HepG2 (cell line): Measurements from ENCODE around the gene VPREB1. TPM values are rescaled to one million over a fixed set of nuclear protein-coding genes. Genes with fewer than 3 reads are reported as not detected.
"Not testable (repeated sequence)": the region's sequence is repeated elsewhere in the genome, so short reads cannot be mapped to it uniquely, and the experiment has no call there.

Source experiments
- ATAC-seq: fragments of 200-7000 bp; cut with Tn5 transposase; 3 replicates; pipeline ENCODE4 v1.9.1; 2020; ENCODE audit warnings: mild to moderate bottlenecking, moderate library complexity
- BruUV-seq: library from RNA; stranded (reverse); fragments of 400-500 nt; replicated peaks from 2 replicates; lab custom pipeline; 2021; lab: Mats Ljungman, UMichigan
- CTCF ChIA-PET: fragments of 300-600 bp; formaldehyde crosslinking; extraction: SDS; loops from one replicate; lab custom pipeline; 2021; ENCODE audit warnings: low total read pairs, inconsistent platforms, low intra/inter-chr PET ratio; lab: Yijun Ruan, JAX
- POLR2A ChIA-PET: fragments of 350-600 bp; sonication (Branson Sonifier 250); formaldehyde crosslinking; loops from one replicate; lab custom pipeline; 2020; ENCODE audit warnings: antibody characterized with exemption, inconsistent platforms; lab: Yijun Ruan, JAX
- DNase-seq: peaks from one replicate; pipeline ENCODE4 v3.0.0-alpha.2; 2015; ENCODE audit warnings: low spot score
- FAIRE-seq: peaks from 3 replicates; lab custom pipeline; 2011; peaks lifted over from hg19 to GRCh38; lab: Jason Lieb, UNC
- H2AFZ ChIP-seq: one replicate; pipeline ENCODE4 v1.6.1; 2011; ENCODE audit warnings: low read length, inconsistent platforms
- H3K27ac ChIP-seq: fragments of 300-600 bp; 3 replicates; pipeline ENCODE4 v1.8.0; 2011; ENCODE audit warnings: mixed run types, mild to moderate bottlenecking, mixed read lengths, low read length, inconsistent platforms; ENCODE audit not compliant: insufficient read depth; ENCODE audit errors: extremely low read length
- H3K27me3 ChIP-seq, 2 experiments: fragments of 200-600 bp in 1 of 2; 2 replicates in 1 of 2; 3 replicates in 1 of 2; pipeline versions ENCODE4 v1.6.0 to v1.8.0; 2011; ENCODE audit warnings: low read length in 2 of 2, mild to moderate bottlenecking in 2 of 2, moderate library complexity in 2 of 2, inconsistent platforms in 1 of 2; ENCODE audit not compliant: insufficient read depth in 2 of 2, control insufficient read depth in 1 of 2
- H3K36me3 ChIP-seq, 2 experiments: fragments of 200-600 bp in 1 of 2; replicated peaks in 1 of 2; 2 replicates in 1 of 2; 3 replicates in 1 of 2; pipeline versions ENCODE4 v1.5.1 to v1.8.0; 2011; ENCODE audit warnings: low read length in 2 of 2, inconsistent platforms in 1 of 2; ENCODE audit not compliant: insufficient read depth in 2 of 2, control insufficient read depth in 1 of 2
- H3K4me1 ChIP-seq: 2 replicates; pipeline ENCODE4 v1.5.1; 2012; ENCODE audit warnings: low read length, inconsistent platforms; ENCODE audit not compliant: insufficient read depth
- H3K4me2 ChIP-seq: 2 replicates; pipeline ENCODE4 v1.6.0; 2011; ENCODE audit warnings: low read depth, low read length, inconsistent platforms
- H3K4me3 ChIP-seq, 3 experiments: fragments of 200-600 bp in 1 of 3; sonication (generic), shearing (Covaris generic) in 1 of 3; replicated peaks in 1 of 3; 2 replicates each; pipeline ENCODE4 v1.5.1; 2011 to 2016; ENCODE audit warnings: low read length in 3 of 3, inconsistent platforms in 2 of 3, low read depth in 2 of 3, mild to moderate bottlenecking in 2 of 3, control low read depth in 1 of 3, mixed read lengths in 1 of 3; ENCODE audit not compliant: insufficient read depth in 1 of 3
- H3K79me2 ChIP-seq: one replicate; pipeline ENCODE4 v1.6.1; 2011; ENCODE audit warnings: low read length, inconsistent platforms; ENCODE audit not compliant: insufficient read depth
- H3K9ac ChIP-seq: 2 replicates; pipeline ENCODE4 v1.6.0; 2011; ENCODE audit warnings: mild to moderate bottlenecking, low read depth, low read length, inconsistent platforms; ENCODE audit not compliant: insufficient read depth
- H3K9me3 ChIP-seq: 2 replicates; pipeline ENCODE4 v1.5.1; 2012; ENCODE audit warnings: mild to moderate bottlenecking, low read length
- H4K20me1 ChIP-seq: 2 replicates; pipeline ENCODE4 v1.6.0; 2011; ENCODE audit warnings: inconsistent platforms, mild to moderate bottlenecking, low read length, moderate library complexity; ENCODE audit not compliant: insufficient read depth
- WGBS: methylation state at CpG from one replicate; pipeline ENCODE4 v1.1.6; 2017; ENCODE audit warnings: low lambda C conversion rate; 5-methylcytosine and 5-hydroxymethylcytosine counted together
- in situ Hi-C: cut with HindIII; loops from 2 replicates; pipeline ENCODE4 v1.10.0; 2017; ENCODE audit warnings: low pct_unique_long_range_greater_than_20kb; ENCODE audit not compliant: extremely low pct_ligation_motif_present
- intact Hi-C: fragments of 100-400 bp; cut with micrococcal nuclease; formaldehyde crosslinking; loops from one replicate; pipeline ENCODE4 v1.10.0; 2022; ENCODE audit not compliant: unreplicated experiment
- polyA plus RNA-seq, 8 experiments: library from polyadenylated mRNA; depleted of rRNA in 3 of 8; stranded (reverse) in 7 of 8; unstranded in 1 of 8; fragments of >200 nt; fragmentation: Illumina TruSeq in 4 of 8; extraction: Trizol in 4 of 8; gene quantifications; 2 replicates each; pipeline versions ENCODE4 v1.2.1 to v1.2.3, GENCODE V29; 2011 to 2016; ENCODE audit warnings: low read depth in 4 of 8, missing spikeins in 1 of 8, mixed read lengths in 1 of 8; ENCODE audit not compliant: insufficient read depth in 1 of 8
- total RNA-seq, 5 experiments: library from RNA; depleted of rRNA; stranded (reverse); fragments of >200 nt; fragmentation: Illumina TruSeq; extraction: Trizol; gene quantifications; 2 replicates each; pipeline ENCODE4 v1.2.3, GENCODE V29; 2016; ENCODE audit warnings: low read depth in 1 of 5

VPREB1 gene
- total and polyA plus RNA-seq, 2 of the 13 experiments (the other 11 are each of a cell fraction or from before 2014, with no cell fraction given) = not detected

DNA sequence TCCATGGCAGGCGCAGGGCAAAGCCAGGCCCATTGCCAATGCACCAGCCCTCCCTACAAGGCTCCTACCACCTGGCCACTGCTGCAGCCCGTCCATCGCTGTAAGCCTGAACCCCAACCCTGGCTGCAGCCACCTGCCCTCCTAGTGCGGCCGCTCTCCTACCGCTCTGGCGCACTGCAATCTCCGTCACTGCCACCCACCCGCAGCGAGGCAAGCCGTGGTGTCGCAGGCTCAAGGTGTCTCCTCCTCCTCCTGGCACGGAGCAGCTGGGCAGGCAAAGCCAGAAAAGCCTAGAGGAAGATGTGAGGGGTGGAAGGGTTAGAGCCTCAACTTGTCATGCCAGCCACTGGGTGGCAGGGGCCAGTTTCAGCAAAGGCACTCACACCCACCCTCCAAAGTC, 50.1 kb downstream of the VPREB1 start:
- DNase-seq, POLR2A ChIA-PET, BruUV-seq, H4K20me1 ChIP-seq, FAIRE-seq, H3K9ac ChIP-seq, H3K4me2 ChIP-seq, H3K4me1 ChIP-seq, H3K9me3 ChIP-seq, H3K79me2 ChIP-seq, H2AFZ ChIP-seq, in situ Hi-C loops, H3K36me3 ChIP-seq, H3K4me3 ChIP-seq, CTCF ChIA-PET, intact Hi-C loops, H3K27me3 ChIP-seq, ATAC-seq, H3K27ac ChIP-seq: not testable (repeated sequence)
- WGBS = over 99% methylated on average over 13 of the region's 13 CpGs
